Right lobe of liver (tissue), 4 donors: ENCODE results near the gene ATP7B.

Experiments
- CTCF ChIP-seq, 4 donors: fragments of 200-600 bp in 3 of 4; fragments of 450-650 bp in 1 of 4; IDR thresholded peaks; one replicate each; pipeline versions ENCODE4 v1.5.1 to v1.8.0; 2016 to 2022; ENCODE audit warnings: antibody characterized with exemption in 4 of 4, mild to moderate bottlenecking in 2 of 4
- POLR2A ChIP-seq: fragments of 450-650 bp; IDR thresholded peaks from one replicate; pipeline ENCODE4 v1.6.1; 2017; ENCODE audit warnings: antibody characterized with exemption, mild to moderate bottlenecking
- donor health status: DM: no; HTN: no; CAD: no.
- donor health status: DM: no; HTN: no; CAD: no.
- donor health status: DM: no; HTN: yes; CAD: no.

DNA sequence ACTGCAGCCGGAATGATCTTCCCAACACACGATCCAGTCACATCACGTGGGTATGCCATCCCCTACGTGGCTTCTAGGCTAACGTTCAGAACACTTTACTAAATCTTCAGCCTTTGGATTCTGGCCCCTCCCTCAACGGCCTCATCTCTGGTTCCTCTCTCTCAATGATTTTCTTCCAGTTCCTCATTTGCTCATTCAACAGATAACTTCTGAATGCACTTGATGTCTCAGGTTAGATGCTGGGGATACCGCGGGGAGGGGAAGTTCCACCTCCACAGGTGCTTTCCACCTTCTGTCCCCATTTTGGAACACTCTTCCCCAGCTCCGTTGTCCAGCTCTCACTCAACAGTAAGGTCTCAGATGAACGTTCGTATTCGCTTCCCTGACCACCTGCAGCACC is 66.1 kb downstream of the ATP7B start:
- TF ChIP-seq CTCF (IDR thresholded peaks at IDR 0.05) (no peak), POLR2A (no peak)
